Neural crest cell (in vitro differentiated cells): ENCODE results near the gene DOCK1. TPM values are rescaled to one million over a fixed set of nuclear protein-coding genes. Genes with fewer than 3 reads are reported as not detected.

ENCODE experiments used
- DNase-seq: peaks from one replicate; pipeline ENCODE4 v3.0.0; 2021; ENCODE audit warnings: low read depth, mixed read lengths, low spot score
- H3K27ac Mint-ChIP-seq: one replicate; pipeline ENCODE4 v1.8.0; 2021; ENCODE audit warnings: mild to moderate bottlenecking, mixed read lengths; ENCODE audit not compliant: unreplicated experiment
- H3K27me3 Mint-ChIP-seq: 2 replicates; pipeline ENCODE4 v1.8.0; 2021; ENCODE audit warnings: low read depth, mild to moderate bottlenecking, mixed read lengths
- H3K36me3 Mint-ChIP-seq: 2 replicates; pipeline ENCODE4 v1.8.0; 2021; ENCODE audit warnings: low read depth, mild to moderate bottlenecking, mixed read lengths
- H3K4me1 Mint-ChIP-seq: 2 replicates; pipeline ENCODE4 v1.8.0; 2021; ENCODE audit warnings: mixed read lengths
- H3K4me3 Mint-ChIP-seq: one replicate; pipeline ENCODE4 v1.8.0; 2021; ENCODE audit warnings: mild to moderate bottlenecking, mixed read lengths
- H3K9me3 Mint-ChIP-seq: 2 replicates; pipeline ENCODE4 v1.8.0; 2021; ENCODE audit warnings: mixed read lengths
- CTCF ChIP-seq: fragments of 200-600 bp; sonication (generic); conservative IDR thresholded peaks from 2 replicates; pipeline ENCODE4 v1.5.0; 2021; ENCODE audit warnings: antibody characterized with exemption, mild to moderate bottlenecking
- total RNA-seq: library from RNA; stranded (reverse); gene quantifications from 2 replicates; pipeline ENCODE4 v1.2.1, GENCODE V29; 2021

The DOCK1 gene
- total RNA-seq, 1 donor from 2014 or later = 55.8 TPM

GRCh38 chr10:126929391-126929790, 24.2 kb downstream of the DOCK1 start:
- H3K27me3 Mint-ChIP-seq = no peaks in the 10 kb centered on the region
- DNase-seq = no peak
- no peak overlapping the region for H3K4me3 Mint-ChIP-seq
- no peak for TF ChIP-seq CTCF
- H3K27ac Mint-ChIP-seq = no peak overlapping the region
- H3K36me3 Mint-ChIP-seq = peaks cover 12% of the 10 kb centered on the region
- H3K4me1 Mint-ChIP-seq = peaks cover 11% of the 10 kb centered on the region
- H3K9me3 Mint-ChIP-seq = no peaks in the 10 kb centered on the region

GRCh38 chr10:126930131-126930882, 25.1 kb downstream of the DOCK1 start:
- no peak for TF ChIP-seq CTCF
- no peak overlapping the region for H3K27ac Mint-ChIP-seq
- H3K4me3 Mint-ChIP-seq = no peak overlapping the region
- peaks cover 15% of the 10 kb centered on the region for H3K4me1 Mint-ChIP-seq
- H3K27me3 Mint-ChIP-seq = no peaks in the 10 kb centered on the region
- peaks cover 12% of the 10 kb centered on the region for H3K36me3 Mint-ChIP-seq
- DNase-seq = no peak
- no peaks in the 10 kb centered on the region for H3K9me3 Mint-ChIP-seq

GRCh38 chr10:126930883-126931503, 25.8 kb downstream of the DOCK1 start:
- no peak overlapping the region for H3K27ac Mint-ChIP-seq
- H3K4me1 Mint-ChIP-seq = peaks cover 19% of the 10 kb centered on the region
- TF ChIP-seq CTCF = no peak
- H3K9me3 Mint-ChIP-seq = no peaks in the 10 kb centered on the region
- no peak overlapping the region for H3K4me3 Mint-ChIP-seq
- no peaks in the 10 kb centered on the region for H3K27me3 Mint-ChIP-seq
- H3K36me3 Mint-ChIP-seq = peaks cover 12% of the 10 kb centered on the region
- no peak for DNase-seq

- no peak for DNase-seq
- no peak overlapping the region for H3K27ac Mint-ChIP-seq
These were observed 26.3 kb downstream of the DOCK1 start for GRCh38 chr10:126931544-126931943.

GRCh38 chr10:126932516-126932915, 27.3 kb downstream of the DOCK1 start:
- TF ChIP-seq CTCF = no peak
- H3K4me3 Mint-ChIP-seq = no peak overlapping the region
- DNase-seq = no peak
- H3K27me3 Mint-ChIP-seq = no peaks in the 10 kb centered on the region
- H3K36me3 Mint-ChIP-seq = peaks cover 10% of the 10 kb centered on the region
- H3K4me1 Mint-ChIP-seq = peaks cover 27% of the 10 kb centered on the region
- H3K27ac Mint-ChIP-seq = no peak overlapping the region
- H3K9me3 Mint-ChIP-seq = peaks cover under 1% of the 10 kb centered on the region

More at GRCh38 chr10:126931544-126931943, 26.3 kb downstream of the DOCK1 start:
- Mint-ChIP-seq H3K9me3 (no peaks in the 10 kb centered on the region), H3K27me3 (no peaks in the 10 kb centered on the region), H3K4me1 (peaks cover 20% of the 10 kb centered on the region), H3K4me3 (no peak overlapping the region), H3K36me3 (peaks cover 12% of the 10 kb centered on the region)
- no peak for TF ChIP-seq CTCF
